Activated B cell treated with CpG ODN at 0.5 μM for 24 hours (primary cell): Measurements from ENCODE around the gene TCF7L1. TPM values are rescaled to one million over a fixed set of nuclear protein-coding genes. Genes with fewer than 3 reads are reported as not detected.

Experiments used
- ATAC-seq: fragments of 200-7000 bp; cut with Tn5 transposase; one replicate; pipeline ENCODE4 v1.10.0; 2021; ENCODE audit warnings: low read depth, mild to moderate bottlenecking, moderate library complexity
- CTCF ChIA-PET: fragments of 350-600 bp; sonication (Branson Sonifier 250); formaldehyde crosslinking; loops from one replicate; lab custom pipeline; 2021; ENCODE audit warnings: antibody characterized with exemption; lab: Charles Lee
- POLR2A ChIA-PET: fragments of 350-600 bp; sonication (Branson Sonifier 250); formaldehyde crosslinking; loops from one replicate; lab custom pipeline; 2021; ENCODE audit warnings: antibody characterized with exemption; lab: Charles Lee
- DNase-seq: peaks from one replicate; pipeline ENCODE4 v3.0.0; 2022
- H3K27ac Mint-ChIP-seq: one replicate; pipeline ENCODE4 v1.8.0; 2020; ENCODE audit warnings: mixed read lengths
- H3K27me3 Mint-ChIP-seq: one replicate; pipeline ENCODE4 v1.8.0; 2021; ENCODE audit warnings: mixed read lengths
- H3K36me3 Mint-ChIP-seq: one replicate; pipeline ENCODE4 v1.8.0; 2021; ENCODE audit warnings: low read depth, mixed read lengths
- H3K4me1 Mint-ChIP-seq: one replicate; pipeline ENCODE4 v1.8.0; 2021; ENCODE audit warnings: mixed read lengths
- H3K4me3 Mint-ChIP-seq: one replicate; pipeline ENCODE4 v1.8.0; 2020; ENCODE audit warnings: mild to moderate bottlenecking, mixed read lengths
- H3K9me3 Mint-ChIP-seq: one replicate; pipeline ENCODE4 v1.8.0; 2020; ENCODE audit warnings: mixed read lengths
- intact Hi-C: fragments of 100-400 bp; cut with micrococcal nuclease; formaldehyde crosslinking; loops from one replicate; pipeline ENCODE4 v1.15.1; 2024
- total RNA-seq: library from RNA; stranded (reverse); gene quantifications from 2 replicates; pipeline ENCODE4 v1.2.3, GENCODE V29; 2022
- TF ChIP-seq, protein P1 (sequence below): fragments of 200-600 bp; IDR thresholded peaks from one replicate; pipeline ENCODE4 v1.8.0; 2022; ENCODE audit warnings: antibody characterized with exemption, mild to moderate bottlenecking

Gene TCF7L1
- total RNA-seq, 1 donor from 2014 or later: 0.07 TPM

- intact Hi-C loops: no loop called here
- DNase-seq (no peak), ATAC-seq (no peak)
- TF ChIP-seq, protein P1, sequence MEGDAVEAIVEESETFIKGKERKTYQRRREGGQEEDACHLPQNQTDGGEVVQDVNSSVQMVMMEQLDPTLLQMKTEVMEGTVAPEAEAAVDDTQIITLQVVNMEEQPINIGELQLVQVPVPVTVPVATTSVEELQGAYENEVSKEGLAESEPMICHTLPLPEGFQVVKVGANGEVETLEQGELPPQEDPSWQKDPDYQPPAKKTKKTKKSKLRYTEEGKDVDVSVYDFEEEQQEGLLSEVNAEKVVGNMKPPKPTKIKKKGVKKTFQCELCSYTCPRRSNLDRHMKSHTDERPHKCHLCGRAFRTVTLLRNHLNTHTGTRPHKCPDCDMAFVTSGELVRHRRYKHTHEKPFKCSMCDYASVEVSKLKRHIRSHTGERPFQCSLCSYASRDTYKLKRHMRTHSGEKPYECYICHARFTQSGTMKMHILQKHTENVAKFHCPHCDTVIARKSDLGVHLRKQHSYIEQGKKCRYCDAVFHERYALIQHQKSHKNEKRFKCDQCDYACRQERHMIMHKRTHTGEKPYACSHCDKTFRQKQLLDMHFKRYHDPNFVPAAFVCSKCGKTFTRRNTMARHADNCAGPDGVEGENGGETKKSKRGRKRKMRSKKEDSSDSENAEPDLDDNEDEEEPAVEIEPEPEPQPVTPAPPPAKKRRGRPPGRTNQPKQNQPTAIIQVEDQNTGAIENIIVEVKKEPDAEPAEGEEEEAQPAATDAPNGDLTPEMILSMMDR: no peak
- no peaks in the 10 kb centered on the region for H3K36me3 Mint-ChIP-seq
- H3K9me3 Mint-ChIP-seq: no peaks in the 10 kb centered on the region
- no peaks in the 10 kb centered on the region for H3K4me1 Mint-ChIP-seq
- H3K27ac Mint-ChIP-seq: no peak overlapping the region
- CTCF ChIA-PET: no interaction called here
- POLR2A ChIA-PET: no interaction called here
- peaks cover 8% of the 10 kb centered on the region for H3K27me3 Mint-ChIP-seq
- H3K4me3 Mint-ChIP-seq: no peak overlapping the region
Measured at GRCh38 chr2:85164145-85164569, 31.0 kb downstream of the TCF7L1 start.

DNA sequence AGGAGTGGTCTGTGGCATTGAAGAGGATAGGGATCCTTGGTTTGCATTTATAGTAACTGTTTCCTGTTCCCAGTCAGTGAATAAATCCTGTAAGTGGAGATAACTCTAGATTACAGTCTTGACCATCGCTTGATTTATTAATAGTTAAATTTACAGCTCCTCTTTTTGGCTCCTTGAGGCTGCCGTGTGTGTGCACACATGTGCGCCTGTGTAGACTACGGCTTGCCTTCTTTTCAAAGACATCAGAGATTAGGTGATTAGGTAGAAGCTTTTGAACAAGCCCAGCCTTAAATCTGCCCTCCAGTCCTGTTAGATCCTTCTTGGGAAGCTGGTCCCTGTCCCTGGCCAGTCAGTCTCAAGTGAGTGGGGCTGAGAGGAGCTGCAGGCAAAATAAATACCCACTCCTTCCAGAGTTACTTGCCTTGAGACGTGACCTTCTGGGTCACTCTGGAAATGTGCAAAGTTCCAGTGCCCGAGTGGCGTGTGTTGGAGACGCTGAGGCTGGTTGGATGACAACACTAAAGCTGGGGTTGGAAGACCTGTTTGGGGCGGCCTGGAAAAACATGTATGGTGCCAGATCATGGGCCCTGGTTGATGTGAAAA lies 32.0 kb downstream of the TCF7L1 start:
- H3K36me3 Mint-ChIP-seq: no peaks in the 10 kb centered on the region
- POLR2A ChIA-PET: no interaction called here

DNA sequence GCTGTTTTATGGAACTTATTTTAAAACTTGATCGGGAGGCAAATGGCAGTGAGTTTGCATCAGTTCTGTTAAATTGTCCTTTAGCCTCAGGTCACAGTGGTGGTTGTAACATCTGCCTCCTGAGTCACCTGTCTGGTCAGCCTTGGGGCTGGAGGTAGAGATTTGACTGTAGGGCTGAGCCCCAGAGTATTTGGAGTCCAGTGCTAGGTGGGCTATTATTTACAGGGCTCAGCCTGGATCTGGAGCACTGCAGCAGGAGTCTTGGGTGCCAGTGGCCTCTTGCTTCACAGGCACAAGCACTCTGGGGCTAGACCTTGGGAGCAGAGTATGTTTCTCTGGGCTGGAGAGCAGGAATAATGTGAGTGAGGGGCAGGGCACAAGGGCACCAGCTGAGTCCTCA lies 32.8 kb downstream of the TCF7L1 start:
- TF ChIP-seq, protein P1: no peak
- Mint-ChIP-seq H3K4me1 (no peaks in the 10 kb centered on the region), H3K27ac (no peak overlapping the region), H3K4me3 (no peak overlapping the region), H3K36me3 (no peaks in the 10 kb centered on the region), H3K27me3 (peaks cover 9% of the 10 kb centered on the region), H3K9me3 (peaks cover 8% of the 10 kb centered on the region)
- no peak for DNase-seq
- intact Hi-C loops: no loop called here
- ChIA-PET CTCF (no interaction called here), POLR2A (no interaction called here)
- ATAC-seq: no peak

More for the DNA sequence above, 32.0 kb downstream of the TCF7L1 start:
- H3K27me3 Mint-ChIP-seq: peaks cover 9% of the 10 kb centered on the region
- H3K9me3 Mint-ChIP-seq: peaks cover 2% of the 10 kb centered on the region
- DNase-seq (no peak), ATAC-seq (no peak)
- intact Hi-C loops: no loop called here
- H3K4me1 Mint-ChIP-seq: no peaks in the 10 kb centered on the region
- TF ChIP-seq, protein P1: no peak
- no peak overlapping the region for H3K4me3 Mint-ChIP-seq
- no peak overlapping the region for H3K27ac Mint-ChIP-seq
- CTCF ChIA-PET: no interaction called here

GRCh38 chr2:85167479-85167878 lies 34.3 kb downstream of the TCF7L1 start:
- ChIA-PET POLR2A (no interaction called here), CTCF (no interaction called here)
- TF ChIP-seq, protein P1: no peak
- H3K9me3 Mint-ChIP-seq: peaks cover 12% of the 10 kb centered on the region
- DNase-seq (no peak), ATAC-seq (no peak)
- H3K27me3 Mint-ChIP-seq: peaks cover 6% of the 10 kb centered on the region
- H3K4me1 Mint-ChIP-seq: no peaks in the 10 kb centered on the region
- no peaks in the 10 kb centered on the region for H3K36me3 Mint-ChIP-seq
- H3K27ac Mint-ChIP-seq: no peak overlapping the region
- no peak overlapping the region for H3K4me3 Mint-ChIP-seq
- intact Hi-C loops: no loop called here

- no peak overlapping the region for H3K4me3 Mint-ChIP-seq
- no peaks in the 10 kb centered on the region for H3K4me1 Mint-ChIP-seq
- TF ChIP-seq, protein P1: no peak
- intact Hi-C loops: no loop called here
- peaks cover 12% of the 10 kb centered on the region for H3K9me3 Mint-ChIP-seq
- ChIA-PET POLR2A (no interaction called here), CTCF (no interaction called here)
- H3K27ac Mint-ChIP-seq: no peak overlapping the region
- H3K27me3 Mint-ChIP-seq: peaks cover 6% of the 10 kb centered on the region
- DNase-seq: no peak
- ATAC-seq: no peak
- H3K36me3 Mint-ChIP-seq: no peaks in the 10 kb centered on the region
Measured at GRCh38 chr2:85168942-85169341, 35.8 kb downstream of the TCF7L1 start.
